ENCODE measurements around the gene INO80D.
"Not testable (repeated sequence)": the region's sequence is repeated elsewhere in the genome, so short reads cannot be mapped to it uniquely, and the experiment has no call there.

Gene INO80D

DNA sequence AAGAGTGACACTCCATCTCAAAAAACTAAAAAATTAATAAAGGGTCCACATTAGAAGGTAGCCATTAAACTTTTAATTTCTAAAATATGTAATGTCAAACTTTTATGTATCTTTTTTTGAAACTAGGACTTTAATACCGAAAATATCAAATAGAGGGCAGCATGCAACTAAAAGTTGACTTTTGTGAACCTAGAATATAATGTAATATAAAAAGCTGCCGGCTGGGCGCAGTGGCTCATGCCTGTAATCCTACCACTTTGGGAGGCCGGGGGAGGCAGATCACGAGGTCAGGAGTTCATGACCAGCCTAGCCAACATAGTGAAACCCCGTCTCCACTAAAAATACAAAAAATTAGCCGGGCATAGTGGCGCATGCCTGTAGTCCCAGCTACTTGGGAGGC, 62.8 kb downstream of the INO80D start:
- no peak for DNase-seq

DNA sequence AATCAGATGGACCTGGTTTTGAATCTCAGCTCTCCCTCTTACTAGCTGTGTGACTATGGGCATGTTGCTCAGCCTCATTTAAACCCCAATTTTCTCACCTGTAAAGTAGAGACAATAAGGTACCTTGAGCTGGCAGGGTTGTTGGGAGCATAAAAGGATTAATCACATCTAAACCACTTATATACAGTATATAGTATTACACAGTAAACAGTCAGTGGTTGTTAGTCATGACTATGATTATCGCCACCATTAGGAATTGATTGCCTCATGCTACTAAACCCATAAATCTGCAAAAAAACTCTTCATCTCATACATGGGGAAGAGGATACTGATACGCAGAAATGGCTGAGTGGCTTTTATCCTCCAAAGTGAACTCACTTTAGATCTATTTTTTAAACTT, 65.8 kb downstream of the INO80D start:
- peak; percentile 57 for DNase-seq

- DNase-seq: not testable (repeated sequence)
Measured at GRCh38 chr2:206015746-206016145, 70.2 kb downstream of the INO80D start.

DNA sequence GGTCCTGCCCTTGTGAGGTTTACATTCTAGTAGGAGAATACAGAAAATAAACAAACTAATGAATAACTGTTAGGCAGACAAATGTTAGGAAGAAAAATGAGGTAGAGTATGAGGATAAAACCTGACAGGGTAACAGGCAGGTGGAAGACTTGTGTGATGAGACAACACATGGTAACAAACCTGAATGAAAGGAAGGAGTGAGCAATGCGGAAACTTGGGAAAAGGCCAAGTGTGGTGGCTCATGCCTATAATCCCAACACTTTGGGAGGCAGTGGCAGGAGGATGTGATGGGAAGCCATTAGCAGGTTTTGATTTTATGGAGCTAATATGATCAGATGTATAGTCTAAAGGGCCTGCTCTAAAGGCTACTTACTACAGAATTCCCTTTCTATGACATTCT, 74.2 kb downstream of the INO80D start:
- DNase-seq: no peak

- peak; percentile 50 for DNase-seq
Measured at GRCh38 chr2:206011018-206011614, 74.9 kb downstream of the INO80D start.

DNA sequence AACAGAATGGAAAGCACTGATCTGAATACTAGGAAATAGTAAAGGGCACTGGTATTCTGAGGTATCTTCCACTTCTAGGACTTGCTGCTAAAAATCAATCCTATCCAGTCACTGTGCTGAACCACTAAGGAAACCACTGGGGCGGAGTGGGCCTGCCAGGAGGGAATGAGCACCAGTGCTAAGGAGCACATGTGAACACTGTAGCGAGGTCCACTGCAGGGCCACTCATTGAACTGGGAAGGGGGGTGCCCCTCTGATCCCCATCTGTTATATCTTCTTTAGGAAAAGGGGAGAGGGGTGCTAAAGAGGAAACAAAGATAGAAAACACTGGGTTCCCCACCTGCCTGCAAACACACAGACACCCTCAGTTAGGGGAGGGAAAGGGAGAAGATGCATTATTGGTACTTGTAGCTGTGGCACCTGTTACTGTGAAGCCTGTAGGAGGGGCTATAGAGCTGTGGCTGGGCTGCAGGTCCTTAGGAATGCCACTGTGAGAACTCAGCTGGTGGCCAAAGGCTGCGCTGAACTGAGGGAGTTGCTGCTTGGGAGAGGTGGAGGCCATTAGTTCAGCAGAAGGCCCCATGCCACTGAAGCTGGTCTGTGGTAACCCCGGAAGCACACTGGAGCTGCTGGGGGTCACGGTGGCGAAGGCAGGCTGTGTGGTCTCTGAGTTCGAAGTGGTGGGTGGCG, 81.8 kb downstream of the INO80D start:
- peak; percentile 75 for DNase-seq

DNA sequence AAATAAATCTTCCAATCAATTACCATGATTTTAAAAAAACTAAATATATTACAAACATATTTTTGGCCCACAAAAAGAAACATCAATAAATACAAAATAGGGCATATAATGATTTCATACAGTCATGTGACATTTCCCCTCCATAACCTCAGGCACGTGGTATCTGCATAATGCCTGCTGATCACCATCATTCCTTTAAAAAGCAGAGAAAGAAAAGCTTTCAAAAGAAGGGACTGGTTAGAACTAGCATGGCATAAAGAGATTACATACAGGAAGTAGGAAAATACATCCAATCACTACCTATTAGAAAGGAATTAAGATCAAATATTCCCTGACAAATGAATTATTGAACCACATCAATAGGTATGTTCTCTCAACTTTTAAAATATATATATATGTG, 83.5 kb downstream of the INO80D start:
- DNase-seq: no peak

DNA sequence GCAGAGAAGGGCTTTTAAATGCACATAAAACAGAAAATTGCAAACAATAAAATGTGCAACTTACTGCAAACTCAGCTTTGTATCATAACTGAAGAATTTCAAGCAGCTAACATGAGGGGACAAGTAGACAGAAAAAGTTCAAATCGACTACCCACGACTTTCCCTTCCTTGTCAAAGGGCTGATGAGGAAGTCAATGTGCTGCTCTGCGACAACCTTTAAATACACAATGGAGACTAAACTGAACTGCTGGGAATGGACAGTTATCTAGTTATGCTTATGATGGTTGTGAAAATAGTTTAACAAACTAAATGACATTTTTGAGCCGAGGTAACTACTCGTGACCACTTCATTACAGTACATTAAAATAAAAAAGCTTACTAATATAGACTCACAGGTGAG, 84.1 kb downstream of the INO80D start:
- DNase-seq: no peak

DNA sequence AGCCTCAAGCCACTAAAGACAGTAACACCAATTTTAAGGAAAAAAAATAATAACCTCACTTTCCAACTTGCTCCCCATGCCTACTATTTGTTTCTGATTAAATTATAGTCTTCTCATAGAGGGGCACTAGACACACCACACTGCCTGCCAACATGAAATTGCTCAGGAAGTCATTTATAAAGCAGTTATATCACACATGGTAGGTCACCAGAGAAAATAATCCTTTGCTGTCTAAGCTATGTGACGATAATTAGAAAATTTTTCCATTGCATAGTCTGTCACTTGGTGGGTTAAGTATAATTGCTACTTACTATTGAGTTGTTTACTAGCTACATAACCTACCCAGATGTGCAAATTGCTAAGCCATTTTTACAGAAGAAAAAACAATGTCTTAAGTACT, 85.2 kb downstream of the INO80D start:
- DNase-seq: no peak

- DNase-seq: no peak
Measured at GRCh38 chr2:205998583-205998982, 87.4 kb downstream of the INO80D start.

DNA sequence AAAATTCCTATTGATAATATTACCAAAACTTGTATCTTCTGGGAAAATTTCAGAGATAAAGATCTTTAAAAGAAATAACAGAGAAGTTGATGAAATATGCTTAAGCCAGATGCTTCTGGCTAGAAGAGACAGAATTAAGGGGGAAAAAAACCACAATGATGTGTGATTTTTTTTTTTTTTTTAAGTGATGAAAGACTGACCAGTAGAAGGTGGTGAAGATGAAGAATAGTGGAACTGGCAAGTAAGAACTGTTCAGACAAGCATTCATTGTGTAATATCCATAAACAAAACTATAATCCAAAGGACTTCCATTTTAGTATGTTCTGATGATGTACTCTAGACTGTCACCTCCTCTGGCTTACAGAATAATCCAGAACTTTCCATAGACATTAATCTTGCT, 89.8 kb downstream of the INO80D start:
- no peak for DNase-seq

DNA sequence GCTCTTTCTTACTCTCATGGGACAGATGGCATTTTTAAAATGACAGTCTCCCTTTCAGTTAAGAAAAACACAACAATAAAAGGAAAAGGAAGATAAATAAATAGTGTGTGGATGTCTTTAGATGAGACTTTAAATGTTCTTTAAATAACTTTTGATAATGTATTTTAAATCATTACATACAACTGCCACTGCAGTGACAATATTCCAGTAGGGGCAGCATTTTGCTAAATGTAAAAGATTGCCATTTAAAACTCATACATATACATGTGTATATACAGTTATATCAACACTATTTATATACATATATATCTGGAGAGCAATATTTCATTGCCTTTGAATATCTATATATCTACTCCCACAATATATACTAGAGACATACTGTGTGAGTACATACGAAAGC, 90.7 kb downstream of the INO80D start:
- no peak for DNase-seq

DNA sequence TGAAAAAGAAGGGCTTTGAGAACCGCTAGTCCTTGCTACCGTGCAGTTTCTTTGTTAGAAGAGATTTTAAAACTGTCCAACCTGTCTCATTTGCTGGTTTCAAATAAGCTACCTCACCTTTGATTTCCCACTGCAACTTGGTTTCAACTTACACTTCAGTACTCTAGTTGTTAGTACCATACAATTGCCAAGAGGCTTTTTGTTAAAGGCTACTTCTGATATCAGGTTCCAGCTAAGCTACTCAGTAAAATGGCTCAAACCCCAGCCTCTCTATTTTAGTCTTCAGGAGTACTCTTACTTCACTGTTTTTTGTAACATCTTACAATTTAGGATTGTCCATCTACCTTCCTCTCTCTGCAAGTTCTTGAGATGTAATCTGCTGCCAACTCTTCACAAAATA, 91.6 kb downstream of the INO80D start:
- DNase-seq: no peak

GRCh38 chr2:205990104-205990503, 95.9 kb downstream of the INO80D start:
- DNase-seq: no peak

DNA sequence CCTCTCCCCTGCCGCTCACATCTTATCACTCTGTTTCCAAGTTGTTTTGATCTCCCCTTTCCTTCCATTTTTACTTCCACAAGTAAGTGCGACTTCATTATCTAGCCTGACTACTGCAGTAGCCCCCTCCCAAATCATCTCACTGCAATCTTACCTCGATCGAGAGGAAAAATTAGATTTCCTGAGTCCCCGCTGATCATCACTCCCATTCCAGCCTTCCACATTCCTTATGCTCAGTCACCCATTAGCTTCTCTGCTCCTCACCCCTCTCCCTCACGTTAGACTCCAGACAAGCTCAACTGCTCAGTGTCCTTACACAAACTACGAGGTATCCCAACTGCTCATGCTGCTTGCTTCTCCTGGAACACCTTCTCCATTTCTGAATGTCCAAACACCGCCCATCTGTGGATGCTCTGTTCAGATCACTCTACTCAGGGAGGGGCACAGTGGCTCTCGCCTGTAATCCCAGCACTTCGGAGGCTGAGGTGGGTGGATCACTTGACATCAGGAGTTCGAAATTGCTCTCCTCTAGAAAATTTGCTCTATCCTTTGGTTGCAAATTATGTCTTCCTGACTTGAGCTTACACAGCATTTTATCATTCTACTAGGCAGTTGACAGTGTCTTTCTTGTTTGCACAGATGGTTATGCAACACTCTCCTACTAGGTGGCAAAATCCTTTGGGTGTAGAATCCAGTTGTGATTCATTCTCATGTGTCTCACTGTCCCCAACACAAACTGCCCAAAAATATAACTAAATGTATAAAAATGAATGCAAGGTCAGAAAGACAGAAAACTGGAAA, 96.5 kb downstream of the INO80D start:
- DNase-seq: no peak

GRCh38 chr2:205988681-205989080, 97.3 kb downstream of the INO80D start:
- DNase-seq: not testable (repeated sequence)

GRCh38 chr2:205988274-205988673, 97.7 kb downstream of the INO80D start:
- DNase-seq: no peak

DNA sequence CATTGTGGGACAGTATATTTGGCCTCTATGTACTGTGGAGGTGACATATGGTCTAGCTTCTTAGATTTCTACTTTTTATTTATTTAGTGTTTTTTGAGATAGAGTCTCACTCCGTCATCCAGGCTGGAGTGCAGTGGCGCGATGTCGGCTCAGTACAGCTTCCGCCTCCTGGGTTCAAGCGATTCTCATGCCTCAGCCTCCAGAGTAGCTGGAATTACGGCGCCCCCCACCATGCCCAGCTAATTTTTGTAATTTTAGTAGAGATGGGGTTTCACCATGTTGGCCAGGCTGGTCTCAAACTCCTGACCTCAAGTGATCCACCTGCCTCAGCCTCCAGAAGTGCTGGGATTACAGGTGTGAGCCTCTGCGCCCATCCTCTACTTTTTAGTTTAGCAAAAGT, 99.6 kb downstream of the INO80D start:
- not testable (repeated sequence) for DNase-seq

DNA sequence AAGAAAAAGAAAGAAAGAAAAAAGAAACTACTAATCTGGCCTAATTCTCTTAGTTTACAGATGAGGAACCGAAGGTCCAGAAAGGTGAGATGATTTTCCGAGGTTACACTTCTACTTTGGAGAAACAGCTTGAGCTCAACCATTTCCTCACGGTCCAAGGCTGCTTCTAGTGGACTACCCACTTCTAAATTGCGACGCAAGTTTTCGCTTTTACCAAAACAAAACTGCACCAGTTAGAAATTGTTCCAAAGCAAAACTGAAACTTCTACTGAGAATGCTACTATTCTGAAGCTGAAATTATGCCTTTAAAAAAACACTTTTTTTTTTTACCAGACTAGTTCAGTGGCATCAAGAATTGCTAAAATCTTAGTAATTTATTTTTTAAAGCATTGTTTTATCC, 101.6 kb downstream of the INO80D start:
- no peak for DNase-seq

- no peak for DNase-seq
Measured at GRCh38 chr2:205982776-205983327, 103.1 kb downstream of the INO80D start.

DNA sequence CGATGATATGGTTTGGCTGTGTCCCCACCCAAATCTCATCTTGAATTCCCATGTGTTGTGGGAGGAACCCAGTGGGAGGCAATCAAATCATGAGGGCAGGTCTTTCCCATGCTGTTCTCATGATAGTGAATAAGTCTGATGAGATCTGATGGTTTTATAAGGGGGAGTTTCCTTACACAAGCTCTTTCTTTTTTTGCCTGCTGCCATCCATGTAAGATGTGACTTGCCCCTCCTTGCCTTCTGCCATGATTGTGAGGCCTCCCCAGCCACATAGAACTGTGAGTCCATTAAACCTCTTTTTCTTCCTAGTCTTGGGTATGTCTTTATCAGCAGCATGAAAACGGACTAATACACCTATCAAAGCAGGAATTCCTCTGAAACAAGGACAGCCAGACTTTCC, 107.2 kb downstream of the INO80D start:
- DNase-seq: not testable (repeated sequence)

DNA sequence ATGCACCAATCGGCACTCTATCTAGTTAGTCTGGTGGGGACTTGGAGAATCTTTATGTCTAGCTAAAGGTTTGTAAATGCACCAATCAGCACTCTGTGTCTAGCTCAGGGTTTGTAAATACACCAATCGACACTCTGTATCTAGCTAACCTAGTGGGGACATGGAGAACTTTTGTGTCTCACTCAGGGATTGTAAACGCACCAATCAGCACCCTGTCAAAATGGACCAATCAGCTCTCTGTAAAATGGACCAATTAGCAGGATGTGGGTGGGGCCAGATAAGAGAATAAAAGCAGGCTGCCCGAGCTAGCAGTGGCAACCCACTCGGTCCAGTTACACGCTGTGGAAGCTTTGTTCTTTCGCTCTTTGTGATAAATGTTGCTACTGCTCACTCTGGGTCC, 108.3 kb downstream of the INO80D start:
- DNase-seq: not testable (repeated sequence)

DNA sequence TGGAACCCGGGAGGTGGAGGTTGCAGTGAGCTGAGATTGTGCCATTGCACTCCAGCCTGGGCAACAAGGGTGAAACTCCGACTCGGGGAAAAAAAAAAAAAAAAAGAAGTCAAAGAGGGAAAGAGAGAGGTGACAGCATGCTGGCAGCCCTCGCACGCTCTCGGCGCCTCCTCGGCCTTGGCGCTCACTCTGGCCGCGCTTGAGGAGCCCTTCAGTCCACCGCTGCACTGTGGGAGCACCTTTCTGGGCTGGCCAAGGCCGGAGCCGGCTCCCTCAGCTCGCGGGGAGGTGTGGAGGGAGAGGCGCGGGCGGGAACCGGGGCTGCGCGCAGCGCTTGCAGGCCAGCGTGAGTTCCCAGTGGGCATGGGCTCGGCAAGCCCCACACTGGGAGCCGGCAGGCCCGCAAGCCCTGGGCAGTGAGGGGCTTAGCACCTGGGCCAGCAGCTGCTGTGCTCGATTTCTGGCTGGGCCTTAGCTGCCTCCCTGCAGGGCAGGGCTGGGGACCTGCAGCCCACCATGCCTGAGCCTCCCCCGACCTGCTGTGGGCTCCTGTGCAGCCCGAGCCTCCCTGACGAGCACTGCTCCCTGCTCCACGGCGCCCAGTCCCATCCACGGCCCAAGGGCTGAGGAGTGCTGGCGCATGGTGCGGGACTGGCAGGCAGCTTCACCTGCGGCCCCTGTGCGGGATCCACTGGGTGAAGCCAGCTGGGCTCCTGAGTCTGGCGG, 108.9 kb downstream of the INO80D start:
- DNase-seq: not testable (repeated sequence)

All from NCI-H82 (cell line).